Measurements from ENCODE around the gene ABCA4.

ABCA4 gene

DNA sequence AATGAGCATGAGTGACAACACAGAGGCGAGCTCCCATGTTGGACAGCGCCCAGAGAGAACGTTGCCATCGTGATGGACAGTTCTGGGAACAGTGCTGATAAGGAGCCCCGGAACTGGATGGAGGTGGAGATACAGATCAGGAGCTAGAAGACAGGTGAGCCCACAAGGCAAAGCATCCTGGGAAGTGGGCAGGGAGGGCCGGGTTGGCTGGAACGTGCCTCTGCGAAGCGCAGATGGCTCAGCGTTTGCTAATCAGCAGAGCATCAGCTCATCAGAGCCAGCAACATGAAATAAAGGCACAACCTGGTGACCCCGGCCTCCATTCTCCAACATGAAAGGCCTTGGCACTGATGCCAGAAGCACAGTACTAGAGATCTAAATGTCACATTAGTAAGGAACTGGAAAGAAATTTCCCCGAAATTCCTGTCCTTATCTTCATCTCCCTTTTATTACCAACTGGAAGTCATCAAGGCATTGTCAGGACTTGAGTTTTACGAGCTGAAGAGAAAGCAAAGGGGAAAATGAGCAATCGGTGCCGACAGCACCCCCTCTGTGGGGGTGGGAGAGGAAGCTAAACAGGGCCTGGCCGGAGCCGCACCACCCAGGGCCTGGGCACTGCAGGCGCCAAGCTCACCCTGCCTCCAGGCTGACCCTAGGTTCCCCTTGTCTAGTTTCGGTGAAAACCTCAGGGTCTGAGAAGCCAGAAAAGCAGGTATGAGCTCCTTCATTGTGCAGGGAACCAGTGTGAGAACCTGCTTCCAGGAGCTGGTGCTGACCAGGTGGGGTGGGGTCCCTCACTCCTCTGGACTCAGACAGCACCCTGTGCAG, 19.9 kb downstream of the ABCA4 start (continued):
- no peak for TF ChIP-seq ZNF776 (tag by site-specific recombination; IDR thresholded peaks at IDR 0.05; ENCODE audit: borderline replicate concordance)
- TF ChIP-seq, protein P1, sequence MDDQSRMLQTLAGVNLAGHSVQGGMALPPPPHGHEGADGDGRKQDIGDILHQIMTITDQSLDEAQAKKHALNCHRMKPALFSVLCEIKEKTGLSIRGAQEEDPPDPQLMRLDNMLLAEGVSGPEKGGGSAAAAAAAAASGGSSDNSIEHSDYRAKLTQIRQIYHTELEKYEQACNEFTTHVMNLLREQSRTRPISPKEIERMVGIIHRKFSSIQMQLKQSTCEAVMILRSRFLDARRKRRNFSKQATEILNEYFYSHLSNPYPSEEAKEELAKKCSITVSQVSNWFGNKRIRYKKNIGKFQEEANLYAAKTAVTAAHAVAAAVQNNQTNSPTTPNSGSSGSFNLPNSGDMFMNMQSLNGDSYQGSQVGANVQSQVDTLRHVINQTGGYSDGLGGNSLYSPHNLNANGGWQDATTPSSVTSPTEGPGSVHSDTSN (CRISPR knock-in tag; IDR thresholded peaks at IDR 0.05), result no peak
- TF ChIP-seq, protein P2, sequence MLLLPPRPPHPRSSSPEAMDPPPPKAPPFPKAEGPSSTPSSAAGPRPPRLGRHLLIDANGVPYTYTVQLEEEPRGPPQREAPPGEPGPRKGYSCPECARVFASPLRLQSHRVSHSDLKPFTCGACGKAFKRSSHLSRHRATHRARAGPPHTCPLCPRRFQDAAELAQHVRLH (tag by site-specific recombination; IDR thresholded peaks at IDR 0.05), result no peak
- TF ChIP-seq, protein P3, sequence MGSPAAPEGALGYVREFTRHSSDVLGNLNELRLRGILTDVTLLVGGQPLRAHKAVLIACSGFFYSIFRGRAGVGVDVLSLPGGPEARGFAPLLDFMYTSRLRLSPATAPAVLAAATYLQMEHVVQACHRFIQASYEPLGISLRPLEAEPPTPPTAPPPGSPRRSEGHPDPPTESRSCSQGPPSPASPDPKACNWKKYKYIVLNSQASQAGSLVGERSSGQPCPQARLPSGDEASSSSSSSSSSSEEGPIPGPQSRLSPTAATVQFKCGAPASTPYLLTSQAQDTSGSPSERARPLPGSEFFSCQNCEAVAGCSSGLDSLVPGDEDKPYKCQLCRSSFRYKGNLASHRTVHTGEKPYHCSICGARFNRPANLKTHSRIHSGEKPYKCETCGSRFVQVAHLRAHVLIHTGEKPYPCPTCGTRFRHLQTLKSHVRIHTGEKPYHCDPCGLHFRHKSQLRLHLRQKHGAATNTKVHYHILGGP (tag by site-specific recombination; IDR thresholded peaks at IDR 0.05), result no peak
- no peak for TF ChIP-seq ZNF37A (tag by site-specific recombination; IDR thresholded peaks at IDR 0.05)
- TF ChIP-seq ZBTB1 (tag by site-specific recombination; IDR thresholded peaks at IDR 0.05), result no peak
- TF ChIP-seq SETDB1 (IDR thresholded peaks at IDR 0.05; ENCODE audit: insufficient read length, low read length), result no peak
- no peak for TF ChIP-seq SP3 (tag by site-specific recombination; IDR thresholded peaks at IDR 0.05)
- TF ChIP-seq ZNF571 (tag by site-specific recombination; IDR thresholded peaks at IDR 0.05), result no peak
- TF ChIP-seq FEZF1 (tag by site-specific recombination; IDR thresholded peaks at IDR 0.05), result peak; percentile 98
- no peak for TF ChIP-seq ZNF324 (tag by site-specific recombination; IDR thresholded peaks at IDR 0.05)
- TF ChIP-seq, protein P4, sequence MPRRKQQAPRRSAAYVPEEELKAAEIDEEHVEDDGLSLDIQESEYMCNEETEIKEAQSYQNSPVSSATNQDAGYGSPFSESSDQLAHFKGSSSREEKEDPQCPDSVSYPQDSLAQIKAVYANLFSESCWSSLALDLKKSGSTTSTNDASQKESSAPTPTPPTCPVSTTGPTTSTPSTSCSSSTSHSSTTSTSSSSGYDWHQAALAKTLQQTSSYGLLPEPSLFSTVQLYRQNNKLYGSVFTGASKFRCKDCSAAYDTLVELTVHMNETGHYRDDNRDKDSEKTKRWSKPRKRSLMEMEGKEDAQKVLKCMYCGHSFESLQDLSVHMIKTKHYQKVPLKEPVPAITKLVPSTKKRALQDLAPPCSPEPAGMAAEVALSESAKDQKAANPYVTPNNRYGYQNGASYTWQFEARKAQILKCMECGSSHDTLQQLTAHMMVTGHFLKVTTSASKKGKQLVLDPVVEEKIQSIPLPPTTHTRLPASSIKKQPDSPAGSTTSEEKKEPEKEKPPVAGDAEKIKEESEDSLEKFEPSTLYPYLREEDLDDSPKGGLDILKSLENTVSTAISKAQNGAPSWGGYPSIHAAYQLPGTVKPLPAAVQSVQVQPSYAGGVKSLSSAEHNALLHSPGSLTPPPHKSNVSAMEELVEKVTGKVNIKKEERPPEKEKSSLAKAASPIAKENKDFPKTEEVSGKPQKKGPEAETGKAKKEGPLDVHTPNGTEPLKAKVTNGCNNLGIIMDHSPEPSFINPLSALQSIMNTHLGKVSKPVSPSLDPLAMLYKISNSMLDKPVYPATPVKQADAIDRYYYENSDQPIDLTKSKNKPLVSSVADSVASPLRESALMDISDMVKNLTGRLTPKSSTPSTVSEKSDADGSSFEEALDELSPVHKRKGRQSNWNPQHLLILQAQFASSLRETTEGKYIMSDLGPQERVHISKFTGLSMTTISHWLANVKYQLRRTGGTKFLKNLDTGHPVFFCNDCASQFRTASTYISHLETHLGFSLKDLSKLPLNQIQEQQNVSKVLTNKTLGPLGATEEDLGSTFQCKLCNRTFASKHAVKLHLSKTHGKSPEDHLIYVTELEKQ (tag by site-specific recombination; IDR thresholded peaks at IDR 0.05; ENCODE audit: borderline replicate concordance), result peak; percentile 52; the same call in 1 of the 2 replicates
- TF ChIP-seq, protein P5, sequence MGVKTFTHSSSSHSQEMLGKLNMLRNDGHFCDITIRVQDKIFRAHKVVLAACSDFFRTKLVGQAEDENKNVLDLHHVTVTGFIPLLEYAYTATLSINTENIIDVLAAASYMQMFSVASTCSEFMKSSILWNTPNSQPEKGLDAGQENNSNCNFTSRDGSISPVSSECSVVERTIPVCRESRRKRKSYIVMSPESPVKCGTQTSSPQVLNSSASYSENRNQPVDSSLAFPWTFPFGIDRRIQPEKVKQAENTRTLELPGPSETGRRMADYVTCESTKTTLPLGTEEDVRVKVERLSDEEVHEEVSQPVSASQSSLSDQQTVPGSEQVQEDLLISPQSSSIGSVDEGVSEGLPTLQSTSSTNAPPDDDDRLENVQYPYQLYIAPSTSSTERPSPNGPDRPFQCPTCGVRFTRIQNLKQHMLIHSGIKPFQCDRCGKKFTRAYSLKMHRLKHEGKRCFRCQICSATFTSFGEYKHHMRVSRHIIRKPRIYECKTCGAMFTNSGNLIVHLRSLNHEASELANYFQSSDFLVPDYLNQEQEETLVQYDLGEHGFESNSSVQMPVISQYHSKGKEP (tag by site-specific recombination; IDR thresholded peaks at IDR 0.05), result no peak
- no peak for TF ChIP-seq ZNF623 (tag by site-specific recombination; IDR thresholded peaks at IDR 0.05)
- peak; percentile 73; the same call in 1 of the 2 replicates for TF ChIP-seq ZNF843 (tag by site-specific recombination; IDR thresholded peaks at IDR 0.05)
- TF ChIP-seq, protein P6, sequence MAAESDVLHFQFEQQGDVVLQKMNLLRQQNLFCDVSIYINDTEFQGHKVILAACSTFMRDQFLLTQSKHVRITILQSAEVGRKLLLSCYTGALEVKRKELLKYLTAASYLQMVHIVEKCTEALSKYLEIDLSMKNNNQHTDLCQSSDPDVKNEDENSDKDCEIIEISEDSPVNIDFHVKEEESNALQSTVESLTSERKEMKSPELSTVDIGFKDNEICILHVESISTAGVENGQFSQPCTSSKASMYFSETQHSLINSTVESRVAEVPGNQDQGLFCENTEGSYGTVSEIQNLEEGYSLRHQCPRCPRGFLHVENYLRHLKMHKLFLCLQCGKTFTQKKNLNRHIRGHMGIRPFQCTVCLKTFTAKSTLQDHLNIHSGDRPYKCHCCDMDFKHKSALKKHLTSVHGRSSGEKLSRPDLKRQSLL (tag by site-specific recombination; IDR thresholded peaks at IDR 0.05), result no peak
- TF ChIP-seq ZNF664 (tag by site-specific recombination; IDR thresholded peaks at IDR 0.05), result no peak
- no peak for TF ChIP-seq ZNF768 (tag by site-specific recombination; IDR thresholded peaks at IDR 0.05)
- TF ChIP-seq, protein P7, sequence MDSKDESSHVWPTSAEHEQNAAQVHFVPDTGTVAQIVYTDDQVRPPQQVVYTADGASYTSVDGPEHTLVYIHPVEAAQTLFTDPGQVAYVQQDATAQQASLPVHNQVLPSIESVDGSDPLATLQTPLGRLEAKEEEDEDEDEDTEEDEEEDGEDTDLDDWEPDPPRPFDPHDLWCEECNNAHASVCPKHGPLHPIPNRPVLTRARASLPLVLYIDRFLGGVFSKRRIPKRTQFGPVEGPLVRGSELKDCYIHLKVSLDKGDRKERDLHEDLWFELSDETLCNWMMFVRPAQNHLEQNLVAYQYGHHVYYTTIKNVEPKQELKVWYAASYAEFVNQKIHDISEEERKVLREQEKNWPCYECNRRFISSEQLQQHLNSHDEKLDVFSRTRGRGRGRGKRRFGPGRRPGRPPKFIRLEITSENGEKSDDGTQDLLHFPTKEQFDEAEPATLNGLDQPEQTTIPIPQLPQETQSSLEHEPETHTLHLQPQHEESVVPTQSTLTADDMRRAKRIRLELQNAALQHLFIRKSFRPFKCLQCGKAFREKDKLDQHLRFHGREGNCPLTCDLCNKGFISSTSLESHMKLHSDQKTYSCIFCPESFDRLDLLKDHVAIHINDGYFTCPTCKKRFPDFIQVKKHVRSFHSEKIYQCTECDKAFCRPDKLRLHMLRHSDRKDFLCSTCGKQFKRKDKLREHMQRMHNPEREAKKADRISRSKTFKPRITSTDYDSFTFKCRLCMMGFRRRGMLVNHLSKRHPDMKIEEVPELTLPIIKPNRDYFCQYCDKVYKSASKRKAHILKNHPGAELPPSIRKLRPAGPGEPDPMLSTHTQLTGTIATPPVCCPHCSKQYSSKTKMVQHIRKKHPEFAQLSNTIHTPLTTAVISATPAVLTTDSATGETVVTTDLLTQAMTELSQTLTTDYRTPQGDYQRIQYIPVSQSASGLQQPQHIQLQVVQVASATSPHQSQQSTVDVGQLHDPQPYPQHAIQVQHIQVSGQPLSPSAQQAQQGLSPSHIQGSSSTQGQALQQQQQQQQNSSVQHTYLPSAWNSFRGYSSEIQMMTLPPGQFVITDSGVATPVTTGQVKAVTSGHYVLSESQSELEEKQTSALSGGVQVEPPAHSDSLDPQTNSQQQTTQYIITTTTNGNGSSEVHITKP (tag by site-specific recombination; IDR thresholded peaks at IDR 0.05), result no peak
- TF ChIP-seq ZNF16 (tag by site-specific recombination; IDR thresholded peaks at IDR 0.05; ENCODE audit: low read depth), result no peak
- no peak for TF ChIP-seq ZNF416 (tag by site-specific recombination; IDR thresholded peaks at IDR 0.05)
- TF ChIP-seq, protein P8, sequence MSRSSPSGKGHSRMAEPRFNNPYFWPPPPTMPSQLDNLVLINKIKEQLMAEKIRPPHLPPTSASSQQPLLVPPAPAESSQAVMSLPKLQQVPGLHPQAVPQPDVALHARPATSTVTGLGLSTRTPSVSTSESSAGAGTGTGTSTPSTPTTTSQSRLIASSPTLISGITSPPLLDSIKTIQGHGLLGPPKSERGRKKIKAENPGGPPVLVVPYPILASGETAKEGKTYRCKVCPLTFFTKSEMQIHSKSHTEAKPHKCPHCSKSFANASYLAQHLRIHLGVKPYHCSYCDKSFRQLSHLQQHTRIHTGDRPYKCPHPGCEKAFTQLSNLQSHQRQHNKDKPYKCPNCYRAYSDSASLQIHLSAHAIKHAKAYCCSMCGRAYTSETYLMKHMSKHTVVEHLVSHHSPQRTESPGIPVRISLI (tag by site-specific recombination; IDR thresholded peaks at IDR 0.05), result no peak
- TF ChIP-seq ZNF548 (tag by site-specific recombination; IDR thresholded peaks at IDR 0.05), result no peak
- TF ChIP-seq, protein P9, sequence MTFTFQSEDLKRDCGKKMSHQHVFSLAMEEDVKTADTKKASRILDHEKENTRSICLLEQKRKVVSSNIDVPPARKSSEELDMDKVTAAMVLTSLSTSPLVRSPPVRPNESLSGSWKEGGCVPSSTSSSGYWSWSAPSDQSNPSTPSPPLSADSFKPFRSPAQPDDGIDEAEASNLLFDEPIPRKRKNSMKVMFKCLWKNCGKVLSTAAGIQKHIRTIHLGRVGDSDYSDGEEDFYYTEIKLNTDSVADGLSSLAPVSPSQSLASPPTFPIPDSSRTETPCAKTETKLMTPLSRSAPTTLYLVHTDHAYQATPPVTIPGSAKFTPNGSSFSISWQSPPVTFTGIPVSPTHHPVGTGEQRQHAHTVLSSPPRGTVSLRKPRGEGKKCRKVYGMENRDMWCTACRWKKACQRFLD (tag by site-specific recombination; IDR thresholded peaks at IDR 0.05), result no peak

All from HEK293 (cell line).